K562 (cell line): ENCODE results near the gene TBC1D16. TPM values are rescaled to one million over a fixed set of nuclear protein-coding genes. Genes with fewer than 3 reads are reported as not detected.
A peak's percentile ranks its signal among the peaks of the same experiment; 100 is the strongest.

ENCODE experiments used
- ETS2 ChIP-seq: IDR thresholded peaks from 2 replicates; pipeline ENCODE4 v1.6.1; 2016; ENCODE audit warnings: borderline replicate concordance, missing genetic modification characterization, mild to moderate bottlenecking, moderate library complexity, missing compliant biosample characterization; ENCODE audit not compliant: poor library complexity, severe bottlenecking
- FOXK2 ChIP-seq, 2 experiments: fragments of 450-650 bp; IDR thresholded peaks in 1 of 2; conservative IDR thresholded peaks in 1 of 2; 2 replicates each; pipeline ENCODE4 v1.6.1; 2016; ENCODE audit warnings: low read depth in 2 of 2, mild to moderate bottlenecking in 1 of 2
- GATAD2B ChIP-seq: fragments of 450-650 bp; IDR thresholded peaks from 2 replicates; pipeline ENCODE4 v1.6.1; 2017; ENCODE audit warnings: mild to moderate bottlenecking, borderline replicate concordance
- JUN ChIP-seq, 2 experiments: sonication (generic) in 1 of 2; formaldehyde crosslinking in 1 of 2; IDR thresholded peaks; 2 replicates each; pipeline versions ENCODE4 v1.6.1 to v1.8.0; 2012 to 2022; ENCODE audit warnings: borderline replicate concordance in 2 of 2, mild to moderate bottlenecking in 2 of 2, improper control_type of control experiment in 1 of 2, low read depth in 1 of 2, low read length in 1 of 2, missing genetic modification reagents in 1 of 2
- LARP7 ChIP-seq: fragments of 450-650 bp; IDR thresholded peaks from 2 replicates; pipeline ENCODE4 v1.6.1; 2016
- NEUROD1 ChIP-seq: fragments of 150-350 bp; IDR thresholded peaks from 2 replicates; pipeline ENCODE4 v1.6.1; 2014; ENCODE audit warnings: borderline replicate concordance, low read length, low read depth; ENCODE audit not compliant: partially characterized antibody
- NFIC ChIP-seq: fragments of 450-650 bp; IDR thresholded peaks from 2 replicates; pipeline ENCODE4 v1.6.1; 2017; ENCODE audit warnings: mild to moderate bottlenecking, inconsistent platforms
- NRF1 ChIP-seq, 2 experiments: fragments of 450-650 bp; IDR thresholded peaks in 1 of 2; conservative IDR thresholded peaks in 1 of 2; 2 replicates each; pipeline ENCODE4 v1.6.1; 2014; ENCODE audit warnings: mild to moderate bottlenecking in 2 of 2
- PTRF ChIP-seq: fragments of 450-650 bp; IDR thresholded peaks from 2 replicates; pipeline ENCODE4 v1.6.1; 2016; ENCODE audit warnings: mild to moderate bottlenecking, missing genetic modification characterization, missing compliant biosample characterization
- RCOR1 ChIP-seq, 2 experiments: IDR thresholded peaks; 2 replicates each; pipeline ENCODE4 v1.6.1; 2012; ENCODE audit warnings: low read depth in 2 of 2, low read length in 2 of 2, borderline replicate concordance in 1 of 2, improper control_type of control experiment in 1 of 2
- SRSF7 ChIP-seq: fragments of 200-400 bp; formaldehyde crosslinking; optimal IDR thresholded peaks from 2 replicates; pipeline ENCODE3; 2017; ENCODE audit warnings: mild to moderate bottlenecking, low read depth, low read length
- TCF7 ChIP-seq: sonication (generic); IDR thresholded peaks from 2 replicates; pipeline ENCODE4 v1.6.1; 2016; ENCODE audit warnings: antibody characterized with exemption, borderline replicate concordance
- TEAD4 ChIP-seq, 2 experiments: sonication (generic) in 1 of 2; formaldehyde crosslinking in 1 of 2; IDR thresholded peaks; 2 replicates each; pipeline versions ENCODE4 v1.6.1 to v1.8.0; 2012 to 2022; ENCODE audit warnings: borderline replicate concordance in 1 of 2, inconsistent platforms in 1 of 2, low read length in 1 of 2, mild to moderate bottlenecking in 1 of 2, missing genetic modification reagents in 1 of 2
- TFAP4 ChIP-seq: sonication (generic); formaldehyde crosslinking; IDR thresholded peaks from 2 replicates; pipeline ENCODE4 v1.8.0; 2022; ENCODE audit warnings: missing genetic modification reagents, mild to moderate bottlenecking, moderate library complexity, borderline replicate concordance
- XRCC5 ChIP-seq: fragments of 200-400 bp; formaldehyde crosslinking; IDR thresholded peaks from 2 replicates; pipeline ENCODE4 v1.6.1; 2017; ENCODE audit warnings: low read depth, mild to moderate bottlenecking, low read length
- ZBTB12 ChIP-seq: fragments of 250-450 bp; sonication (Bioruptor Pico); IDR thresholded peaks from 2 replicates; pipeline ENCODE4 v1.4.0; 2020
- ZNF354B ChIP-seq: fragments of 250-450 bp; sonication (Bioruptor Pico); IDR thresholded peaks from 2 replicates; pipeline ENCODE4 v1.4.0; 2020
- ZNF512 ChIP-seq: IDR thresholded peaks from 2 replicates; pipeline ENCODE4 v1.6.1; 2016; ENCODE audit warnings: missing genetic modification characterization, missing compliant biosample characterization
- polyA plus RNA-seq, 8 experiments: library from polyadenylated mRNA; depleted of rRNA in 4 of 8; stranded (reverse) in 5 of 8; unstranded in 3 of 8; fragments of >200 nt; fragmentation: Nextera tagmentation in 2 of 8; fragmentation: Illumina TruSeq in 1 of 8; extraction: Ambion mirVana in 2 of 8; extraction: Trizol in 1 of 8; gene quantifications; 2 replicates each; pipeline versions ENCODE4 v1.2.1 to v1.2.3, GENCODE V29; 2011 to 2014; ENCODE audit warnings: inconsistent platforms in 1 of 8, missing spikeins in 1 of 8
- total RNA-seq, 7 experiments: library from RNA; depleted of rRNA in 6 of 7; stranded (reverse); fragments of >200 nt in 6 of 7; fragmentation: Illumina TruSeq in 2 of 7; extraction: Trizol in 2 of 7; gene quantifications; 2 replicates each; pipeline versions ENCODE4 v1.2.1 to v1.2.3, GENCODE V29; 2011 to 2021; ENCODE audit warnings: low replicate concordance in 1 of 7
- TF ChIP-seq, protein P1 (sequence below): fragments of 250-450 bp; sonication (Bioruptor Pico); IDR thresholded peaks from 2 replicates; pipeline ENCODE4 v1.8.0; 2022; ENCODE audit warnings: moderate library complexity, mild to moderate bottlenecking, inconsistent platforms
- TF ChIP-seq, protein P2 (sequence below): fragments of 450-650 bp; formaldehyde crosslinking; IDR thresholded peaks from 2 replicates; pipeline ENCODE4 v1.4.0; 2022; ENCODE audit warnings: missing genetic modification characterization
- TF ChIP-seq, protein P3 (sequence below), 2 experiments: fragments of 450-650 bp; IDR thresholded peaks; 2 replicates each; pipeline ENCODE4 v1.6.1; 2016

Gene TBC1D16
- total and polyA plus RNA-seq, 9 of the 15 experiments (the other 6 are each of a cell fraction or from before 2014, with no cell fraction given), result 0.01 to 0.20 (median 0.03) TPM; not detected in 1

GRCh38 chr17:80008383-80008840 is 27.3 kb downstream of the TBC1D16 start (continued):
- TF ChIP-seq TFAP4, result peak; percentile 27; the same call in 1 of the 2 replicates
- TF ChIP-seq NFIC, result peak; percentile 64
- TF ChIP-seq XRCC5, result peak; percentile 56; the same call in 1 of the 2 replicates
- TF ChIP-seq SRSF7, result no peak
- no peak for TF ChIP-seq ZBTB12
- no peak for TF ChIP-seq TCF7
- TF ChIP-seq NRF1 (conservative IDR thresholded peaks at IDR 0.05 in 1 of 2, IDR thresholded peaks at IDR 0.05 in 1 of 2), result no peak
- no peak for TF ChIP-seq FOXK2 (conservative IDR thresholded peaks at IDR 0.05 in 1 of 2, IDR thresholded peaks at IDR 0.05 in 1 of 2; ENCODE audit: low read depth in 2 of 2)
- no peak for TF ChIP-seq ZNF512 (tag)
- TF ChIP-seq, protein P1, sequence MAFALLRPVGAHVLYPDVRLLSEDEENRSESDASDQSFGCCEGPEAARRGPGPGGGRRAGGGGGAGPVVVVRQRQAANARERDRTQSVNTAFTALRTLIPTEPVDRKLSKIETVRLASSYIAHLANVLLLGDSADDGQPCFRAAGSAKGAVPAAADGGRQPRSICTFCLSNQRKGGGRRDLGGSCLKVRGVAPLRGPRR, result no peak
- TF ChIP-seq GATAD2B, result no peak
- TF ChIP-seq, protein P2, sequence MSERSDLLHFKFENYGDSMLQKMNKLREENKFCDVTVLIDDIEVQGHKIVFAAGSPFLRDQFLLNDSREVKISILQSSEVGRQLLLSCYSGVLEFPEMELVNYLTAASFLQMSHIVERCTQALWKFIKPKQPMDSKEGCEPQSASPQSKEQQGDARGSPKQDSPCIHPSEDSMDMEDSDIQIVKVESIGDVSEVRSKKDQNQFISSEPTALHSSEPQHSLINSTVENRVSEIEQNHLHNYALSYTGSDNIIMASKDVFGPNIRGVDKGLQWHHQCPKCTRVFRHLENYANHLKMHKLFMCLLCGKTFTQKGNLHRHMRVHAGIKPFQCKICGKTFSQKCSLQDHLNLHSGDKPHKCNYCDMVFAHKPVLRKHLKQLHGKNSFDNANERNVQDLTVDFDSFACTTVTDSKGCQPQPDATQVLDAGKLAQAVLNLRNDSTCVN (CRISPR knock-in tag), result no peak
- no peak for TF ChIP-seq LARP7
- TF ChIP-seq NEUROD1, result no peak
- no peak for TF ChIP-seq ZNF354B (CRISPR knock-in tag)
- TF ChIP-seq RCOR1 (IDR thresholded peaks at IDR 0.05; ENCODE audit: borderline replicate concordance in 1 of 2, low read depth in 2 of 2, low read length in 2 of 2), result 0 out of 4 replicates have a peak, but pooled peaks of 1 of the 2 experiments have one; percentile 33
- TF ChIP-seq PTRF (tag), result no peak
- no peak for TF ChIP-seq ETS2
- TF ChIP-seq, protein P3, sequence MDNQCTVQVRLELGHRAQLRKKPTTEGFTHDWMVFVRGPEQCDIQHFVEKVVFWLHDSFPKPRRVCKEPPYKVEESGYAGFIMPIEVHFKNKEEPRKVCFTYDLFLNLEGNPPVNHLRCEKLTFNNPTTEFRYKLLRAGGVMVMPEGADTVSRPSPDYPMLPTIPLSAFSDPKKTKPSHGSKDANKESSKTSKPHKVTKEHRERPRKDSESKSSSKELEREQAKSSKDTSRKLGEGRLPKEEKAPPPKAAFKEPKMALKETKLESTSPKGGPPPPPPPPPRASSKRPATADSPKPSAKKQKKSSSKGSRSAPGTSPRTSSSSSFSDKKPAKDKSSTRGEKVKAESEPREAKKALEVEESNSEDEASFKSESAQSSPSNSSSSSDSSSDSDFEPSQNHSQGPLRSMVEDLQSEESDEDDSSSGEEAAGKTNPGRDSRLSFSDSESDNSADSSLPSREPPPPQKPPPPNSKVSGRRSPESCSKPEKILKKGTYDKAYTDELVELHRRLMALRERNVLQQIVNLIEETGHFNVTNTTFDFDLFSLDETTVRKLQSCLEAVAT (IDR thresholded peaks at IDR 0.05), result no peak
- no peak for TF ChIP-seq JUN (IDR thresholded peaks at IDR 0.05; ENCODE audit: borderline replicate concordance, low read depth, low read length)
- TF ChIP-seq JUN (CRISPR knock-in tag; IDR thresholded peaks at IDR 0.05; ENCODE audit: borderline replicate concordance), result no peak
- no peak for TF ChIP-seq TEAD4 (IDR thresholded peaks at IDR 0.05; ENCODE audit: low read length)
- no peak for TF ChIP-seq TEAD4 (CRISPR knock-in tag; IDR thresholded peaks at IDR 0.05; ENCODE audit: borderline replicate concordance)
